Testis (tissue), 3 donors: ENCODE data around the gene ZNF665. TPM values are rescaled to one million over a fixed set of nuclear protein-coding genes. Genes with fewer than 3 reads are reported as not detected.

Experiments used
- DNase-seq: peaks from one replicate; pipeline ENCODE4 v3.0.0-alpha.2; 2019
- H3K27ac ChIP-seq, 2 donors: fragments of 200-600 bp; sonication (generic); one replicate each; pipeline ENCODE4 v1.5.1; 2019
- H3K27me3 ChIP-seq: fragments of 200-600 bp; sonication (generic); one replicate; pipeline ENCODE4 v1.5.1; 2019
- H3K36me3 ChIP-seq: fragments of 200-600 bp; sonication (generic); one replicate; pipeline ENCODE4 v1.5.1; 2017; ENCODE audit warnings: low read depth; ENCODE audit errors: missing control alignments
- H3K4me1 ChIP-seq: fragments of 200-600 bp; sonication (generic); one replicate; pipeline ENCODE4 v1.5.1; 2019
- H3K4me3 ChIP-seq, 2 donors: fragments of 200-600 bp; sonication (generic); one replicate each; pipeline ENCODE4 v1.5.1; 2017 to 2019
- H3K9me3 ChIP-seq: fragments of 200-600 bp; sonication (generic); one replicate; pipeline ENCODE4 v1.5.1; 2017
- CTCF ChIP-seq, 3 experiments: fragments of 450-650 bp in 2 of 3; fragments of 200-600 bp in 1 of 3; sonication (generic) in 1 of 3; IDR thresholded peaks; one replicate each; pipeline ENCODE4 v1.5.1; 2016 to 2019; ENCODE audit warnings: antibody characterized with exemption in 3 of 3, mild to moderate bottlenecking in 2 of 3, moderate library complexity in 1 of 3
- POLR2A ChIP-seq: fragments of 450-650 bp; IDR thresholded peaks from one replicate; pipeline ENCODE4 v1.6.1; 2017; ENCODE audit warnings: antibody characterized with exemption, mild to moderate bottlenecking, moderate library complexity
- WGBS, 2 donors: methylation state at CpG; one replicate each; pipeline ENCODE4 v1.1.5; 2018; 5-methylcytosine and 5-hydroxymethylcytosine counted together
- intact Hi-C: fragments of 100-400 bp; cut with DNase I; formaldehyde crosslinking; loops from one replicate; pipeline ENCODE4 v1.15.1; 2023; ENCODE audit warnings: low total_unique reads
- polyA plus RNA-seq: library from polyadenylated mRNA; stranded (reverse); fragments of 350-450 nt; fragmentation: Illumina TruSeq; extraction: RNeasy Lipid Tissue Mini Kit (QIAGEN cat#74804); gene quantifications from one replicate; pipeline ENCODE4 v1.2.3, GENCODE V29; 2014; ENCODE audit warnings: low read depth, low replicate concordance; ENCODE audit not compliant: insufficient read depth
- total RNA-seq, 2 donors: library from RNA; depleted of rRNA; stranded (reverse); fragments of >200 nt; gene quantifications; one replicate each; pipeline ENCODE4 v1.2.3, GENCODE V29; 2016

Gene ZNF665
- total and polyA plus RNA-seq, 3 donors from 2014 or later = 4.2 to 11.7 (median 7.6) TPM

DNA sequence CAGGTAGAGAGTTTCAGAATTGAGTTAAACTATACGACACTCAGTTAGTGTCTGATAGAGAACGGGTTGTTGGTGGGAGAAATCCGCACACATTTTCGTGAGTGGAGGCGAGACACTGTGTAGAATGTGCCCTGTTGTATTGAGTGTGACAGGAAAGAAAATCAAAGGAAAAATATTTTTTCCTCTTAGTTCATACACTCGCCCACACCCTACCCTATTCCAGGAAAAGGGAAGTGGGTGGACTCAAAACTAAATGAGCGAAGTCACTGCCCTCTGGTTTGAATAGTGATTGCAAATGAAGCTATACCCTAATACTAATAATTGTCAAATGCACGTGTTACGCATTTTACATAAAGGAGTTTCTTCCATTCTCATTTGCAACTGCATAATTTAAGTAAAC, 36.3 kb downstream of the ZNF665 start:
- DNase-seq = no peak
- H3K36me3 ChIP-seq = no peaks in the 10 kb centered on the region
- intact Hi-C loops = no loop called here
- 83 to 90% methylated on average over 9 of the region's 9 CpGs for WGBS, 2 donors
- no peaks in the 10 kb centered on the region for H3K9me3 ChIP-seq
- H3K27me3 ChIP-seq = no peaks in the 10 kb centered on the region
- H3K27ac ChIP-seq = no peak overlapping the region
- H3K4me3 ChIP-seq = no peak overlapping the region
- no peak for TF ChIP-seq POLR2A
- no peak for TF ChIP-seq CTCF (IDR thresholded peaks at IDR 0.05)
- peaks cover 8% of the 10 kb centered on the region for H3K4me1 ChIP-seq

GRCh38 chr19:53147645-53148044, 45.5 kb downstream of the ZNF665 start:
- no peaks in the 10 kb centered on the region for H3K27me3 ChIP-seq
- H3K36me3 ChIP-seq = no peaks in the 10 kb centered on the region
- no peak overlapping the region for H3K4me3 ChIP-seq
- intact Hi-C loops = no loop called here
- H3K27ac ChIP-seq = no peak overlapping the region
- DNase-seq = no peak
- H3K9me3 ChIP-seq = no peaks in the 10 kb centered on the region
- TF ChIP-seq POLR2A (no peak), CTCF (IDR thresholded peaks at IDR 0.05) (no peak)
- no peaks in the 10 kb centered on the region for H3K4me1 ChIP-seq

GRCh38 chr19:53140351-53140750, 52.8 kb downstream of the ZNF665 start:
- H3K9me3 ChIP-seq = no peaks in the 10 kb centered on the region
- no peaks in the 10 kb centered on the region for H3K36me3 ChIP-seq
- no peaks in the 10 kb centered on the region for H3K4me1 ChIP-seq
- no peak for DNase-seq
- no peaks in the 10 kb centered on the region for H3K27me3 ChIP-seq
- 94 to 98% methylated on average over 4 of the region's 4 CpGs for whole genome bisulfite sequencing, 2 donors
- H3K27ac ChIP-seq = no peak overlapping the region
- intact Hi-C loops = no loop called here
- H3K4me3 ChIP-seq = no peak overlapping the region
- TF ChIP-seq CTCF (IDR thresholded peaks at IDR 0.05) = no peak
- no peak for TF ChIP-seq POLR2A

GRCh38 chr19:53136432-53136831, 56.7 kb downstream of the ZNF665 start:
- WGBS, 2 donors = 86 to 88% methylated on average over 3 of the region's 3 CpGs
- no peaks in the 10 kb centered on the region for H3K36me3 ChIP-seq
- H3K4me3 ChIP-seq = no peak overlapping the region
- no peak overlapping the region for H3K27ac ChIP-seq
- peaks cover 2% of the 10 kb centered on the region for H3K4me1 ChIP-seq
- TF ChIP-seq POLR2A = no peak
- TF ChIP-seq CTCF (IDR thresholded peaks at IDR 0.05) = no peak
- intact Hi-C loops = no loop called here
- no peak for DNase-seq
- H3K27me3 ChIP-seq = no peaks in the 10 kb centered on the region
- H3K9me3 ChIP-seq = no peaks in the 10 kb centered on the region

GRCh38 chr19:53132141-53132991, 60.8 kb downstream of the ZNF665 start, which contains the start of gene ZNF415:
TSS of gene ZNF415 (minus strand) at chr19:53132910. CDS start at chr19:53122676, 10,234 bp downstream.
- intact Hi-C loops = no loop called here
- TF ChIP-seq POLR2A (no peak), CTCF (IDR thresholded peaks at IDR 0.05) (no peak)
- H3K36me3 ChIP-seq = no peaks in the 10 kb centered on the region
- peak within 1 kb of the TSS; percentile 73 to 74 for H3K4me3 ChIP-seq
- peak within 1 kb of the TSS; percentile 3 to 70 for H3K27ac ChIP-seq
- 1% methylated on average over 32 to 50 of the region's 51 CpGs for WGBS, 2 donors
- H3K9me3 ChIP-seq = no peaks in the 10 kb centered on the region
- peak; percentile 91 for DNase-seq
- H3K27me3 ChIP-seq = no peaks in the 10 kb centered on the region
- peaks cover 9% of the 10 kb centered on the region for H3K4me1 ChIP-seq
